ENCODE measurements around the gene SNX27.

The SNX27 gene

DNA sequence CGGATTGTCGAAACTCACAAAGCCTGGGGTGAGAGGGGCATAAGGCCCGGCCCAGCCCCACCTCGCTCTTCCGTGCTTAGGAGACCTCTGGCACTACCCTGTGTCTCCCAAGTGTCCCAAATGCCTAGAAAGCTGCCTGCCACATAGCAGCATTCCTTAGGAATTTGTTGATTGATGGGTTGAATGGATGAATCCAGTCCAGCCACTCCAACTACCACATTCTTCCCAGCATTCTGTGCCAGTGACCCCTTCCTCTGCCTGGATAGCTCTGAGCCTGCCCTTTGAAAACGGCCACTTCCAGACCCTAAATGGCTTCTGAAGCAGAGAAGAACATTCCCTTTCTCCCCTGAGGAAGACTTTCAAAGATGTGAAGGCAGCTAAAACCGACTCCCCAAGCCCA lies 93.3 kb downstream of the SNX27 start:
- no peak for TF ChIP-seq JUND (IDR thresholded peaks at IDR 0.05; ENCODE audit: low read depth)
- in situ Hi-C loops (cut with HindIII; ENCODE audit: low pct_unique_long_range_greater_than_20kb, low sequenced_read_pairs) = no loop called here
- DNase-seq (ENCODE audit: low read depth in 1 of 2, low spot score in 1 of 2) = peak in 1 of 2 experiments; percentile 47

DNA sequence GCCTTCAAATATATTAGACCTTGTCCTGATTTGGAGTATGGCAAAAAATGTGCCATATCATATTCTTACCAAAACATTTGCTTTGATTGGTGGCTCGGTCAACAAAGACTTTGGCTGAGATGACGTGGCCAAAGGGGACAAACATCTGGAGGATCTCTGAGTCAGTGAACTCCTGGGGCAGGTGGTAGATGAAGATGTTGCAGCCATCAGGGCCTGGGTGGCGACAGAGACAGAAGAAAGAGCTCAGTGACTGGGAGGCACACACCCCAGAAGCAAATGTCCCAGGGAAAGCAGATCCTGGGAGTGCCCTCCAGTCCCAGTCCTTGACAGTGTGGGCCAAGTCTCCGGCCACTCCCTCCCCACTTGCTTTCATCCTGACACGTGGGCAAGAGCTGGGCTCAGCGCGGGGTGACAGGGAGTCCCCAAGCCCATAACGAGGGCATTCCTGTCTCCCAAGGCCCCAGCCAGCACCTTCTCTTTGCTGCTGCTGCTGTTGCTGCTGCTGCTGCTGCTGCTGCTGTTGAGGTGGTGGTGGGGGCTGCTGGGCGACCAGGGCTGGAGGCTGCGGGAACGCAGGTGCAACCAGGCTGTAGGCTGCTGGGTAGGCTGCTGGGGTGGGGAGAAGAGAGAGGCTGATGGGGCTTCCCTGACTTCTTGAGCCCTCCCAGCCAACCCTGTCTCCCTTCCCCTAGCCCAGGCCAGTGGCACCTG lies 94.1 kb downstream of the SNX27 start:
- in situ Hi-C loops (cut with HindIII; ENCODE audit: low pct_unique_long_range_greater_than_20kb, low sequenced_read_pairs) = no loop called here
- DNase-seq (ENCODE audit: low read depth in 1 of 2, low spot score in 1 of 2) = peak in 1 of 2 experiments; percentile 28
- no peak for TF ChIP-seq JUND (IDR thresholded peaks at IDR 0.05; ENCODE audit: low read depth)

DNA sequence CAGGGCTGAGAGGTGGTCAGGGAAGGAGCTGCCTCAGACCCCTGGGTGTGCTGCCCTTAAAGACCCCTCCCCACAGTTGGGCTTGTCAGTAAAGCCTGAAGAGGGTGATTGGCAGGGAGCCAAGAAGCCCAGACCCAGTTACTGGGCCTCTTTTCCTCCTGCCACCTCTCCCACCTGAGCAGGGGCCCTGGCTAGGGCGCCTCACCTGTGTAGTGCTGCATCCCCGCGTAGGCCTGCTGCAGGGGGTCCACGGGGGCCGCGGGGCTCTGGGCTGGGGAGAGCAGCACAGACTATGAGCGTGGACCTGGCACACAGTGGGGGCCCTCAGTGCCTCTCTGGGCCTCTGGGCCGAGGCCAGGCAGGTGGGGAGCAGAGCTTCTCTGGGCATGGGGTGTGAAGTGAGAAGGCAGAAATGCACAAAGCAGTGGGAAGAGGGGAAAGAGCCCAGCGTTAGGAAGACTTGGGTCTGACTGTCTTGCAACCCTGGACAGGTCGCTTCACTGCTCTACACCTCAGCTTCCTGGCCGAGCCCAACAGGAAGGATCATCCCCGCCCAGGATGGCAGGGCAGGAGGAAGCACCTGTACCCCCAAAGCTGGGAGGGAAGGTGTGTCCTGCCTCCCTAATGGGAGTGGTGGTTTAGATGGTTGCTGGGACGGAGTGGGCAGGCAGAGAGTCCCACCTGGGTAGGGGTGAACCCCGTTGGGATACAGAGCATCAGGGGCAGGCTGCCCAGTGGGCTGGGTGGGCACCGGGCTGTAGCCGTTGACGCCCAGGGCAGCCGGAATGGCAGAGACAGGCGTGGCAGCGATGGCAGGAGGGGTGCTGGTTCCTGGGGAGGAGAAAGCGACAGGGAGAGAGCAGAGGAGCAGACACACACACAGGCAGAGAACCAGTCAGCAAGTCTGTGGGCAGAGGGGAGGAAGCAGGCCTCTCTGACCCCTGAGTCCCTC lies 94.9 kb downstream of the SNX27 start:
- no peak for TF ChIP-seq JUND (IDR thresholded peaks at IDR 0.05; ENCODE audit: low read depth)
- DNase-seq (ENCODE audit: low read depth in 1 of 2, low spot score in 1 of 2) = no peak
- in situ Hi-C loops (cut with HindIII; ENCODE audit: low pct_unique_long_range_greater_than_20kb, low sequenced_read_pairs) = no loop called here

DNA sequence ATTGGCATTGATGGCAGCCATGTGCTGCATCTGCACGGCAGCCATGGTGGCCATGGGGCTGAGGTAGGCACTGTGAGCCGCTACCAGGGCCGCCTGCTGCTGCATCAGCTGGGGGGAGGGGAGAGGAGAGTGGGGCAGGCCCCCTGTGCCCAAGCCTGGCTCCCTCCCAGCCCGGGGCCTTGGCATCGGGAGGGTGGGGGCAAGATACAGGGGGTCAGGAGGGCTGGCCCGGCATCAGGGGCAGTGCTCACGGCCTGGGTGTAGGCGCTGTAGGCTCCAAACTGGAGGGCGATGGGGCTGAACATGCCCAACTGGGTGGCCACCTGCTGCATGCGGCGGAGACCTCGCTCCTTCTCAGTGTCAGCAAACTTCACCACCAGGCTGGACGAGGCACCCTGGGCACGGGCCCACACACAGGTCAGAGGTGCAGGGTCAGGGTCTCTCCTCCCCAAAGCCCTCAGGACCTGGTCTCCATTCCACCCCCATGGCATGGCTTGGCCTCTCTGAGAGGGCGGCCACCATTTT lies 95.8 kb downstream of the SNX27 start:
- no peak for TF ChIP-seq JUND (IDR thresholded peaks at IDR 0.05; ENCODE audit: low read depth)
- in situ Hi-C loops (cut with HindIII; ENCODE audit: low pct_unique_long_range_greater_than_20kb, low sequenced_read_pairs) = no loop called here
- DNase-seq (ENCODE audit: low read depth in 1 of 2, low spot score in 1 of 2) = no peak

DNA sequence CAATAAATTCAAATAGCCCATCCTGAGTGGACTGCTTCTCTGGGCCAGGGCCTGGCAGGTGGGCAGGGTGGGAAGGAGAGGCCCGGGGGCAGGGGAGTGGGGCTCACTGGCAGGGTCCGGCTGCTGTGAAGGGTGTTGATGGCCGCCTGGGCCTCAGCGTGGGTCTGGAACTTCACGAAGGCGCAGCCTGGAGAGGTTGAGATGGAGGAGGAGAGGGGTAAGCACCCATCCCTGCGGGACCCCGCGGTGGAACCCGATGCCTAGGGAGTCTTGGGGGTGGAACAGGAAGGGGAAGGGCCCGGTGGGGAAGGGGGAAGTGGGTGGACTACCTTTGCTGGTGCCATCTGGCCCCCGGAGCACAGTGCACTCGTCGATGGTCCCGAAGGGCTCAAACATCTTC lies 97.0 kb downstream of the SNX27 start:
- TF ChIP-seq JUND (IDR thresholded peaks at IDR 0.05; ENCODE audit: low read depth) = no peak
- no peak for DNase-seq (ENCODE audit: low read depth in 1 of 2, low spot score in 1 of 2)
- in situ Hi-C loops (cut with HindIII; ENCODE audit: low pct_unique_long_range_greater_than_20kb, low sequenced_read_pairs) = no loop called here

DNA sequence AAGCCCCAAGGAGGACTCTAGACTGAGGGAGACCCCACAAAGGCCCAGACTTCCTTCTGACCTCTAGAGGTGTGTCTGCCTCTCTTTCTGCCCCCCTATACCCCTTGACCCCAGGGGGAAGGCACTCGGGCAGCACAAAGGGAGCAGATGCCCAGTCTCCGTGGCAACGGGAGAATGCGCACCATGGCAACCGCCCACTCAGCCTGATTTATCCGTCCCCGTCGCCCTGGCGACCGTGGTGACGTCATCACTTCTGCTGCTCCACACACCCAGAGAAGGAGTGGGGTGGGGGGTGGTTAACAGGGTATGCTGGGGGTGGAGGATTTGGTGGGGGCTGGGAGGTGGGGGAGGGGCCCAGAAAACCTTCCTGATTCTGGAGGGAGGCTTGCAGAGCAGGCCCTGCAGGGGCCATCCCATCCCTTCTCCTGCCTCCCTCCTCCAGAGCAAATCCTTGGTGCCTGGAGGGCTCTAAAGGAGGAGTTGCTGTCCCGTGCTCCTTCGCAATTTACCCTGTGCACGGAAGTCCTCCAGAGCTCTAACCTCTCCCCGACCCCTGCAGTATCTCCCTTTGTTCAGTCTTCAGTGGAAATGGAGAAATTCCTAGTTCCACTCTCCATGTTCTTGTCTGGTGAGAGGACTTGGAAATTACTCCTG lies 98.5 kb downstream of the SNX27 start:
- peak in 1 of 2 experiments; percentile 43 for DNase-seq (ENCODE audit: low read depth in 1 of 2, low spot score in 1 of 2)
- in situ Hi-C loops (cut with HindIII; ENCODE audit: low pct_unique_long_range_greater_than_20kb, low sequenced_read_pairs) = no loop called here
- no peak for TF ChIP-seq JUND (IDR thresholded peaks at IDR 0.05; ENCODE audit: low read depth)

DNA sequence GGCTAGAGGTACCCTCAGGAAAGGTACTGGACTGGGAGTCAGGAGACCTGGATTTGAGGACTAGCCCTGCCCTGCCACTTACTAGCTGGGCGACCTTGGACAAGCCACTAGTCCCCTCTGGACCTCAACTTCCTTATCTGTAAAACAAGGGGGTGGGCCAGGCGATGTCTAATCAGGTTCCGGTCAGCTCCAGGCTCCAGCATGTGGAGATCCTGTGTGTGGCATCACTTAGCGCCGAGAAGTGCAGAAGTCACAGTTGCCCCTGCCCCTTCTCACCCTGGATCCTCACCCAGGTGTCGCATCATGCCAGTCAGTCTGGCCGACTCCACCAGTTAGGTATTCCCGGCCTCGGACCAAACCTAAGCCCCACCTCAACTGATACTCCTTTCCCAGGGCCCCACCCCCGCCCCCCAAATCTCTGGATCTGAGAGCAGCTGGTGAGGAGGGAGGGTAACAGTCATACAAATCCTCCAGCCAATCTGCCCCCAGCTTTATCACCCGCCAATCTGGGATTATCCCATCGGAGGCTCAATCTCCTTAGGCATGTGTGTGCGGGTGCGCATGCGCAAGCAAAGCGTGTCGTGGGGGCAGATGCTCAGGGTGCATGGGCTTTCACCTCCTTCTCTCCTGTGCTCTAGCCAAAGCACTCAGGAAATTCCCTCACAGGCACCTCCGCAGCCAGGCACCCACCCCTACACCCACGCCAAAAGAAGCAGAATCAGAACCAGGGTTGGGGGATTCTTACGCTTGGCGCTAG lies 99.4 kb downstream of the SNX27 start:
- no peak for TF ChIP-seq JUND (IDR thresholded peaks at IDR 0.05; ENCODE audit: low read depth)
- no peak for DNase-seq (ENCODE audit: low read depth in 1 of 2, low spot score in 1 of 2)
- in situ Hi-C loops (cut with HindIII; ENCODE audit: low pct_unique_long_range_greater_than_20kb, low sequenced_read_pairs) = no loop called here

DNA sequence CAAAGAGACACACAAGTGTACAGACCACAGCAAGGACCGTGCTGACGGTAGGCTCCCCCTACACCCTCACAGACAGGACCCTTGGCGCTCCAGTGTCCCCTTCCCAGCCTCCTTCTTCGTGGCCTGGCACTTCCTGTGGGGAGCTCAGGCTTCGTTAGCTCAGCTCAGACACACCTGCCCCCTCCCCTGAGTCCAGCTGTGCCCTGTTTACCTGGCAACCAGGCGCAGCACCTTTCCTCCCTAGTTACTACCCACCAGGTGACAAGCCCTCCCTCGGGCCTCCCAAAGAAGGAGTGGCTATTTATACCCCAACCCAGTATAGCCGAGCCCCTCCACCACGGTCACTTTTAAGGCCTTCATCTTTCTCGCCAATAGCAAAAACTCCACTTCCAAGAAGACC lies 100.1 kb downstream of the SNX27 start:
- no peak for TF ChIP-seq JUND (IDR thresholded peaks at IDR 0.05; ENCODE audit: low read depth)
- DNase-seq (ENCODE audit: low read depth in 1 of 2, low spot score in 1 of 2) = no peak
- in situ Hi-C loops (cut with HindIII; ENCODE audit: low pct_unique_long_range_greater_than_20kb, low sequenced_read_pairs) = no loop called here

DNA sequence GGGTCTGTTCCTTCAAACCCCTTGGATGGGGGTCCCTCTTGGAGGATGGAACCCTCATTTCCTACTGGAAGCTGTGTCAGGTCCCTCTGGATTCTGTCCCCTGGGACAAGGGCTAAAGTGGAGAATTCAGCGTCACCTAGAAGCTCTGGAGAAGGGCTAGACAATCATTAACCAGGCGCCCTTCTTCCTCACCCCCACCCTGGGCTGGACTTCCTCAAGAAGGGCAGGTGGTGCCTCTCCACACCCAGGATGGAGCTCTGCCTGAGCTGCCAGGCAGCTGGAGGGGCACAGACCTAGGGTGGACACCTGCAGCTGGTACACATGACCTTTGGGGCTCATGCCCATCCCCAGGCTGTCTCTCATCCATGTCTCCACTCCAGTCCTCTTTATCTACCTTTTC lies 101.2 kb downstream of the SNX27 start:
- no peak for DNase-seq (ENCODE audit: low read depth in 1 of 2, low spot score in 1 of 2)
- in situ Hi-C loops (cut with HindIII; ENCODE audit: low pct_unique_long_range_greater_than_20kb, low sequenced_read_pairs) = no loop called here
- TF ChIP-seq JUND (IDR thresholded peaks at IDR 0.05; ENCODE audit: low read depth) = no peak

DNA sequence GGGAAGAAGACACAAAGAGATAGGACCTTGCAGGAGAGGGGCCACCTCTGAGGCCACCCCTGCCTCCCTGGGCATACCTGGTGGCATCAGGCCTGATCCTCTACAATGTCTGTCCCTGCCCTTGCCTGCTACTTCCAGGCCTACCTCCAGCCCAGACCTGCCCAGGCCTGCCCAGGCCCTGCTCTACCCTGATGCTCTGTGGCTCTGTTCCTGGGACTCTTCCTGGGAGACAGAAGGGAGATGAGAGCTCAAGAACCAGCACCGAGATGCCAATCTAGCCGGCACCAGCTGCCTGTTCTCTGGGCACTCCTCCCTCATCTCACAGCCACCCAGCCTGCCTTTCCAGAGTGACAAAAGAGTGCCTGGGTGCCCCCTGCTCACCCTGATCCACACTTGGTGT lies 102.0 kb downstream of the SNX27 start:
- in situ Hi-C loops (cut with HindIII; ENCODE audit: low pct_unique_long_range_greater_than_20kb, low sequenced_read_pairs) = no loop called here

DNA sequence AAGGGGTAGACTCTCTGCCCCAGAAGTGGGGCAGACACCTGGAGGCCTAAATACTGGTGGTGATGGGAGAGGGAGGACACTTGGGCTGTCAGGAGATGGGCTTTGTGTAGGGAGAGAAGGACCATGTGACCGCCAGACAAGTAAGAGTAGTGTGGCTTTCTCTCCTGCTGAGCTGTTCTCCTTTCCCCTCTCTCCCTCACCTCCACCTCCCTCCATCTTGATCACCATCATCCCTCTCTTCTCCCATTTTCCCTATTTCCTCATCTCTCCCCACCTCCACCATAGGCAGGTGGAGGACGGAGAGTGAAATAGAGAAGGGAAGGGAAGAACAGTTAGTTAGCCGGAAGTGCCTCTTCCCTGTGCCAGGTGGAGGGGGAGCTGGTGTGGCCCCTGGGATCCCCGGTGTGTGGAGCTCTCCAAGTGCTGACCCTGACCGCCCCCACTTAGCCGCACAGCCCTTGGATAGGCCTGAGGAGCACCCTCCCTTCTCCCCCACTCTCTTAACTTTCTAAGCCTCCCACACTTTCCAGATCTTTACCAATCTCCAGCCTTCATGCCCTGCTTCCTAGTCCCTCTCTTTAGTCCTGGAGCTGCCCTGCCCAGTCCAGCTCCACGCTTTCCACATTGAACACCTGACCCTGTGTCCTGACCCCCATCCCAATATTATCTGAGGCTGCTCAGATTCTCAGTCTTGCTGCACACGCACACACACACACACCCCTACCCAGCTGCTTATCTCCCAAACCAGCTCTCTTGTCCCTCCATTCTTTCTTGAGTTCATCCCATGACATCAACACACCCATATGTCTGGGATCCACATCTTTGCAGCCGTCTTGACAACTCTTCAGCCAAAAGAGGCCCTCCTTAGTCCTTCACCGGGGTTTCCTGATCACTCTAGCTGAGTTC lies 103.2 kb downstream of the SNX27 start:
- no peak for TF ChIP-seq JUND (IDR thresholded peaks at IDR 0.05; ENCODE audit: low read depth)
- DNase-seq (ENCODE audit: low read depth in 1 of 2, low spot score in 1 of 2) = no peak
- in situ Hi-C loops (cut with HindIII; ENCODE audit: low pct_unique_long_range_greater_than_20kb, low sequenced_read_pairs) = no loop called here

More for the DNA sequence above, 102.0 kb downstream of the SNX27 start:
- TF ChIP-seq JUND (IDR thresholded peaks at IDR 0.05; ENCODE audit: low read depth) = no peak
- no peak for DNase-seq (ENCODE audit: low read depth in 1 of 2, low spot score in 1 of 2)
